ENCODE data around the gene NACC2. TPM values are rescaled to one million over a fixed set of nuclear protein-coding genes. Genes with fewer than 3 reads are reported as not detected.

NACC2 gene
- total RNA-seq, 1 donor from 2014 or later: 9.6 TPM

GRCh38 chr9:135991771-135992170 is 103.3 kb downstream of the NACC2 start:
- no peaks in the 10 kb centered on the region for H3K9me3 Mint-ChIP-seq (ENCODE audit: unreplicated experiment)
- DNase-seq (ENCODE audit: low spot score): no peak
- H3K27me3 Mint-ChIP-seq (ENCODE audit: unreplicated experiment): peaks cover 5% of the 10 kb centered on the region
- TF ChIP-seq, protein P1, sequence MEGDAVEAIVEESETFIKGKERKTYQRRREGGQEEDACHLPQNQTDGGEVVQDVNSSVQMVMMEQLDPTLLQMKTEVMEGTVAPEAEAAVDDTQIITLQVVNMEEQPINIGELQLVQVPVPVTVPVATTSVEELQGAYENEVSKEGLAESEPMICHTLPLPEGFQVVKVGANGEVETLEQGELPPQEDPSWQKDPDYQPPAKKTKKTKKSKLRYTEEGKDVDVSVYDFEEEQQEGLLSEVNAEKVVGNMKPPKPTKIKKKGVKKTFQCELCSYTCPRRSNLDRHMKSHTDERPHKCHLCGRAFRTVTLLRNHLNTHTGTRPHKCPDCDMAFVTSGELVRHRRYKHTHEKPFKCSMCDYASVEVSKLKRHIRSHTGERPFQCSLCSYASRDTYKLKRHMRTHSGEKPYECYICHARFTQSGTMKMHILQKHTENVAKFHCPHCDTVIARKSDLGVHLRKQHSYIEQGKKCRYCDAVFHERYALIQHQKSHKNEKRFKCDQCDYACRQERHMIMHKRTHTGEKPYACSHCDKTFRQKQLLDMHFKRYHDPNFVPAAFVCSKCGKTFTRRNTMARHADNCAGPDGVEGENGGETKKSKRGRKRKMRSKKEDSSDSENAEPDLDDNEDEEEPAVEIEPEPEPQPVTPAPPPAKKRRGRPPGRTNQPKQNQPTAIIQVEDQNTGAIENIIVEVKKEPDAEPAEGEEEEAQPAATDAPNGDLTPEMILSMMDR (IDR thresholded peaks at IDR 0.05; ENCODE audit: unreplicated experiment): no peak
- peak overlapping the region; percentile 36 for H3K27ac Mint-ChIP-seq (ENCODE audit: unreplicated experiment)
- peaks cover 8% of the 10 kb centered on the region for H3K4me1 Mint-ChIP-seq (ENCODE audit: unreplicated experiment)
- peak overlapping the region; percentile 37 for H3K4me3 Mint-ChIP-seq (ENCODE audit: unreplicated experiment)
- no peaks in the 10 kb centered on the region for H3K36me3 Mint-ChIP-seq (ENCODE audit: low read depth, unreplicated experiment)

DNA sequence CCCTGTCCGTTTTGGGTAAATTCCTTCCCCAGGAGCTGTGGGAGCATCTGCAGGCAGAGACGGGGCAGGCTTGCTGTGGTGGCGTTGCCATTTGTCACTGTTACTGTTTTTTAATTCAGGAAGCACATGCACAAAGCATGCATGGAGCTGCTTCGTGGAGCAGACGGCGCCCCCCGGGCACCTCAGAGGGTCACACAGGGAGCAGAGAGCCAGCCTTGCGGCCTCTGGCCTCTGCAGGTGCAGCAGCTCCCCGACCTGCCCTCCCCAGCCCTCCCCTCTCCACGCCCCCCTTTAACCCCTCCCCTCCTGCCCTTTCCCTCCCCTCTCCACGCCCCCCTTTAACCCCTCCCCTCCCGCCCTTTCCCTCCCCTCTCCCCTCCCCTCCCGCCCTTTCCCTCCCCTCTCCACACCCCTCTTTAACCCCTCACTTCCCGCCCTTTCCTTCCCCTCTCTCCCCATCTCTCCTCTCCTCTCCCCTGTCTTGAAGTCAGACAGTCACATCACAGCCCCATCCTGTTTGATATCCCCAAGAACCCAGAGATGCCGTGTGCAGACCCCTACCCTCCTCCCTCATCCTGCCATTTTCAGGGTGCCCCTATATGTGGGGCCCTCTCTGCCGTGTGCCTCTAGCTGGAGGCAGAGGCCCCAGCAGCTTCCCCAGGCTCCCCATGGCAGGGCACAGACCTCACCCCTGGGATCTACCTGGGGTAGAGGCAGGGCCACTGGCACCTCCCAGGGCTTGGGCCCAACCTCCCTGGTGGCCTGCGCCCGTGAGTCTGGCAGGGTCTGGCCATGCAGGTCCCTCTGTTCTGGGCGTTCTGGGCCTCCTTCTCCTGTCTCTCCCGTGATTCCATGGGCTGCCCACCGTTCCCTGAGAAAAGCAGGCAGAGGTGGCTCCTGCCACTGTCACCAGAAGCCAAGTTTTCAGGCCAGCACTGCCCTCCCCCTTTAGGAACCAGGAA is 104.3 kb downstream of the NACC2 start:
- Mint-ChIP-seq H3K9me3 (ENCODE audit: unreplicated experiment) (no peaks in the 10 kb centered on the region), H3K4me3 (ENCODE audit: unreplicated experiment) (no peak overlapping the region), H3K27me3 (ENCODE audit: unreplicated experiment) (peaks cover 5% of the 10 kb centered on the region), H3K4me1 (ENCODE audit: unreplicated experiment) (peaks cover 8% of the 10 kb centered on the region), H3K36me3 (ENCODE audit: low read depth, unreplicated experiment) (no peaks in the 10 kb centered on the region), H3K27ac (ENCODE audit: unreplicated experiment) (no peak overlapping the region)
- TF ChIP-seq, protein P1 (IDR thresholded peaks at IDR 0.05; ENCODE audit: unreplicated experiment): no peak
- peak; percentile 38 for DNase-seq (ENCODE audit: low spot score)

DNA sequence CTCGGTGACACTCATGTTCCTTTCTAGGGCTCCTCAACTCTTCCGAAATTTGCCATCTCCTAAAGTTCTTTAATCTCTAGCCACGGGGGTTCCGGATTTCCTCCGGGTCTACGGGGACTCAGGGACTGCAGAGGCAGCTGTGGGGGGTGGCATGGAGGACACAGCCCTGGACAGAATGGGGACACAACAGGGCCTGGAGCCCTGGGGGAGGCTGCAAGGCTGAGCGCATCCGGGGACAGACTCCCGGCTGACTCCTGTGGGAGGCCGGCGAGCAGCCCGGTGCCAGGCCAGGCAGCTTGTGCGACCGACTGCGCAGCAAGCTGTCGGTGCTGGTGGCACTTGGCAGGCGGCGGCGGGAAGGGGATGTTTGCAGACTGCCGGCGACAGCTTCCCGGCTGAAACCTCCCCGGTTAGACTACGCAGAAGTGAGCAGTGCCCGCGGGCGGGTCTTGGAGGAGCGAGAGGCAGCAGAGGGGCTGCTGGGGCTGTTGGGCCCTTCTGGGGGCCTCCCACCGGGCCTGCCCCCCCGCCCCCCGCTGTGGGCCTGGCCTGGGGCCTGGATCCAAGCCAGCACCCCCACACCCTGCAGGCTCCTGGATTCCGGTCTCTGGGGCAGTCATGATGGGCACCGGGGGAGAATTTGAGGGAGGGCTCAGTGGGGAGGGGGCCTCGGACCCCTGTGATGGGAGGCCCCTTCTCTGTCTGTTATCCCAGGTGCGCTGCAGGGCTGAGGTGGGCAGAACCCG is 105.2 kb downstream of the NACC2 start:
- no peaks in the 10 kb centered on the region for H3K9me3 Mint-ChIP-seq (ENCODE audit: unreplicated experiment)

DNA sequence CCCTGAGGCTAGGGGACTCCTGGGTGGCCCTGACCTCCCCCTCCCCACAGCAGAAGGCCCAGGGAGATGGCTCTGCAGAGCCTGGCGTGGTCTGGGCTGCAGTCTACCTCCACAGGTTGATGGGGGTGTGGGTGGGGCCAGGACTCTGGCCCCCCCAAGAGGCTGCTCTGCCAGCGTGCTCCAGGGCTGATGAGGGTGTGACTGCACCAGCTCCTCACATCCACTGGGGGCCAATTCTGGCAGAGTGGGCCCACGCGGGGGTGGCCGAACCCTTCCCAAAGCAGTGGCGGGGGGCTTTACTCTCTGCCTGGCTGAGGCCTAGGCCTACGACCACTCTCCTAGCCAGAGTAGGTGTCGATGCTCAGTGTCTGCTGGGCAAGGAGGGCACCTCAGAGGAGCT is 105.9 kb downstream of the NACC2 start:
- no peak for DNase-seq (ENCODE audit: low spot score)
- no peak overlapping the region for H3K4me3 Mint-ChIP-seq (ENCODE audit: unreplicated experiment)
- peaks cover 8% of the 10 kb centered on the region for H3K4me1 Mint-ChIP-seq (ENCODE audit: unreplicated experiment)
- H3K36me3 Mint-ChIP-seq (ENCODE audit: low read depth, unreplicated experiment): no peaks in the 10 kb centered on the region
- TF ChIP-seq, protein P1 (IDR thresholded peaks at IDR 0.05; ENCODE audit: unreplicated experiment): no peak
- H3K27ac Mint-ChIP-seq (ENCODE audit: unreplicated experiment): no peak overlapping the region
- H3K27me3 Mint-ChIP-seq (ENCODE audit: unreplicated experiment): peaks cover 4% of the 10 kb centered on the region
- no peaks in the 10 kb centered on the region for H3K9me3 Mint-ChIP-seq (ENCODE audit: unreplicated experiment)

More for the DNA sequence above, 105.2 kb downstream of the NACC2 start:
- TF ChIP-seq, protein P1 (IDR thresholded peaks at IDR 0.05; ENCODE audit: unreplicated experiment): no peak
- no peaks in the 10 kb centered on the region for H3K36me3 Mint-ChIP-seq (ENCODE audit: low read depth, unreplicated experiment)
- H3K27me3 Mint-ChIP-seq (ENCODE audit: unreplicated experiment): peaks cover 4% of the 10 kb centered on the region
- peaks cover 8% of the 10 kb centered on the region for H3K4me1 Mint-ChIP-seq (ENCODE audit: unreplicated experiment)
- DNase-seq (ENCODE audit: low spot score): no peak
- H3K27ac Mint-ChIP-seq (ENCODE audit: unreplicated experiment): no peak overlapping the region
- H3K4me3 Mint-ChIP-seq (ENCODE audit: unreplicated experiment): no peak overlapping the region

Measured in endothelial cell (in vitro differentiated cells).